Ishikawa (cell line): ENCODE measurements around the gene NDUFC1.

Experiments used
- CEBPB ChIP-seq: IDR thresholded peaks from 2 replicates; pipeline ENCODE4 v1.6.1; 2012
- EP300 ChIP-seq: IDR thresholded peaks from 2 replicates; pipeline ENCODE4 v1.6.1; 2012; ENCODE audit warnings: borderline replicate concordance
- FOXM1 ChIP-seq: IDR thresholded peaks from 2 replicates; pipeline ENCODE4 v1.6.1; 2012; ENCODE audit warnings: low read depth, borderline replicate concordance
- MAX ChIP-seq: IDR thresholded peaks from 2 replicates; pipeline ENCODE4 v1.6.1; 2012
- RAD21 ChIP-seq: IDR thresholded peaks from 2 replicates; pipeline ENCODE4 v1.6.1; 2012; ENCODE audit warnings: low read depth
- TAF1 ChIP-seq: IDR thresholded peaks from 2 replicates; pipeline ENCODE4 v1.6.1; 2012; ENCODE audit warnings: low read depth, mild to moderate bottlenecking
- TEAD4 ChIP-seq: IDR thresholded peaks from 2 replicates; pipeline ENCODE4 v1.6.1; 2012

GRCh38 chr4:139279760-139280620 lies 22.3 kb downstream of the NDUFC1 start, which contains the start of gene MGARP:
- no peak for TF ChIP-seq CEBPB
- TF ChIP-seq RAD21 = no peak
- no peak for TF ChIP-seq FOXM1
- TF ChIP-seq EP300 = no peak
- TF ChIP-seq MAX = no peak
- TF ChIP-seq TEAD4 = no peak
- TF ChIP-seq TAF1 = no peak
